ENCODE results near the gene CABLES1. TPM values are rescaled to one million over a fixed set of nuclear protein-coding genes. Genes with fewer than 3 reads are reported as not detected.

The CABLES1 gene
- 0.63 to 1.2 TPM (median 1.00 TPM) in 3 replicates for polyA plus RNA-seq
- polyA plus RNA-seq (2011; ENCODE audit: low read depth) = 3.1 TPM
- 1.1 and 1.3 TPM in 2 replicates for polyA plus RNA-seq (2011; cell fraction: cytosol; rRNA removed)
- 1.4 TPM in 2 replicates for polyA plus RNA-seq (2011; cell fraction: nucleus; rRNA removed)
- 1.3 and 1.5 TPM in 2 replicates for polyA plus RNA-seq (2012; ENCODE audit: low replicate concordance)
- 0.69 to 3.3 TPM (median 0.72 TPM) in 3 replicates for polyA minus RNA-seq
- polyA minus RNA-seq (2011; cell fraction: cytosol; rRNA and poly(A)+ RNA removed) = not detected
- 0.84 and 2.3 TPM in 2 replicates for polyA minus RNA-seq (2011; cell fraction: nucleus; rRNA and poly(A)+ RNA removed)

DNA sequence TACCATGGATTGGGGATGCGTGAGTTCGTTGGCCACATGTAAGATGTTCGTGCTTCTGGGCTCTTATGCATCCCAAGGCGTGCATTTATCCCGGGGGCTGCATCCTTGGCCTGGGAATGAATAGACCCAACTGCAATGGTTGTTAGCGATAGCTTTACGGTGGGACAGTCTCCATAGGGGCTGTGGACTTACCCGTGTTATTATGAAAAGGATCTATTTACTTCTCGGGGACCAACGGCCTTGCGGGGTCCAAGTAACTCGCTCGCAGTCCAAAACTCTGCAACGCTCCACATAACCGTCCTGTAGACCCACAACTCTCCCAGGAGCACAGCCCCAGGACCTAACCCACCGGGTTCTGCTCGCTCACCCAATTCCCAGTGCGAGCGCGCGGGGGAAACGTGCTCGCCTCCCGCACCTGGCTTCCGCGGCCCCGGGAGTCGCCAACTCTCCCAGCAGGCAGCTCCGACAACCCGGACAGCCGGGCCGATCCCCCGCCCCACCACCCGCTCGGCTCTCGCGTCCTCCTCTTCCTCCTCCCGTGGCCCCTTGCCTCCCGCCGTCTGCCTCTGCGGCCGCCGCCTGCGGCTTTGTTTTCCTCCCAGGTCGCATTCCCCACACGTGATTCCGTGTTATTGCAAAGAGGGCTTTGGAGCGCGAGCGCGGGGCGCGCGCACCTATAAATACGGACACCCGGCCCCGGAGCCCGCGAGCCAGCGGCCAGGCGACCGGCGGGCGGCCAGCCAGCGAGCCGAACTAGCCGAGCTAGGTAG, at the start of gene CABLES1:
TSS of gene CABLES1 (plus strand) at position 706 of the 770 bp plus-strand sequence. CDS start 278 bp downstream, outside the sequence.
- H3K9ac ChIP-seq (ENCODE audit: control insufficient read depth, extremely low read depth, insufficient read depth, low read length) = peak within 1 kb of the TSS; percentile 64
- peaks cover 29% of the 10 kb centered on the region for H3K27me3 ChIP-seq (ENCODE audit: control insufficient read depth, extremely low read depth, insufficient read depth, low read length)
- no peak within 1 kb of the TSS for H3K27ac ChIP-seq (ENCODE audit: control insufficient read depth, insufficient read depth, low read length)
- H3K79me2 ChIP-seq (ENCODE audit: control insufficient read depth, insufficient read depth, low read length) = no peaks in the 10 kb centered on the region
- H3K36me3 ChIP-seq (ENCODE audit: control insufficient read depth in 2 of 2, extremely low read depth in 1 of 2, insufficient read depth in 2 of 2, low read length in 2 of 2) = no peaks in the 10 kb centered on the region
- H3K4me1 ChIP-seq (ENCODE audit: control insufficient read depth, extremely low read depth, insufficient read depth, low read length) = peaks cover 26% of the 10 kb centered on the region
- TF ChIP-seq CTCF (optimal IDR thresholded peaks at IDR 0.05 in 1 of 3, IDR thresholded peaks at IDR 0.05 in 1 of 3, conservative IDR thresholded peaks at IDR 0.05 in 1 of 3; ENCODE audit: extremely low read depth in 1 of 3, insufficient read depth in 2 of 3, low read length in 3 of 3) = no peak
- peak; percentile 52 for TF ChIP-seq EZH2 (IDR thresholded peaks at IDR 0.05; ENCODE audit: low read length)
- DNase-seq (ENCODE audit: low read depth, low spot score) = no peak
- H4K20me1 ChIP-seq (ENCODE audit: control insufficient read depth, extremely low read depth, insufficient read depth, low read length) = no peaks in the 10 kb centered on the region
- dilution Hi-C loops (cut with MboI; ENCODE audit: extremely low pct_ligation_motif_present, low sequenced_read_pairs) = no loop called here
- H2AFZ ChIP-seq (ENCODE audit: control insufficient read depth, low read length) = peak within 1 kb of the TSS; percentile 84
- FAIRE-seq = no peak
- H3K9me1 ChIP-seq (ENCODE audit: control insufficient read depth, extremely low read depth, insufficient read depth, low read length) = no peaks in the 10 kb centered on the region
- H3K4me2 ChIP-seq (ENCODE audit: control insufficient read depth, extremely low read depth, insufficient read depth, low read depth, low read length) = peak within 1 kb of the TSS; percentile 75
- peak within 1 kb of the TSS; percentile 45 to 68 (median 61) for H3K4me3 ChIP-seq (ENCODE audit: control insufficient read depth in 2 of 3, extremely low read depth in 1 of 3, insufficient read depth in 2 of 3, low read depth in 1 of 3, low read length in 3 of 3)
- H3K9me3 ChIP-seq (ENCODE audit: control insufficient read depth, low read depth, low read length) = no peaks in the 10 kb centered on the region

DNA sequence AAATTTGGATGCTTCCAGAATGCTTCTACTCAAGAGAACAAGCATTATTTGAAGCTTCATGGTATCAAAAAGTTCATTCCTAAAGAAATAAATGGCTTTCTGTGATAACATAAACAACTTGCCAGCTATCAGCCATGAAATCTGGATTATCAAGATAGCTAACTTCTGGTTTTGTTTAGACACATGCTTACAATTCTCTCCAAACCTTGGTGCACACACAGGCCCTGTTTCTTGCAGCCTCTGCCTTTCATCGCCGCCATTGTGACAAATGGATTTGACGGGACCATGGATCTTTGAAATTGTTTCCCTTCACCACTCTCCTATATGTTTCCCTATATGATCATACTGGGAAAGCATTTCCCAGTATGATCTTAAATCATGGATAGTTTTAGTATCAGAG, 47.9 kb upstream of the CABLES1 start:
- dilution Hi-C loops (cut with MboI; ENCODE audit: extremely low pct_ligation_motif_present, low sequenced_read_pairs) = no loop called here
- no peak overlapping the region for H3K4me3 ChIP-seq (ENCODE audit: control insufficient read depth in 2 of 3, extremely low read depth in 1 of 3, insufficient read depth in 2 of 3, low read depth in 1 of 3, low read length in 3 of 3)
- no peak for FAIRE-seq
- no peaks in the 10 kb centered on the region for H3K36me3 ChIP-seq (ENCODE audit: control insufficient read depth in 2 of 2, extremely low read depth in 1 of 2, insufficient read depth in 2 of 2, low read length in 2 of 2)
- H3K4me2 ChIP-seq (ENCODE audit: control insufficient read depth, extremely low read depth, insufficient read depth, low read depth, low read length) = no peak overlapping the region
- H3K9me3 ChIP-seq (ENCODE audit: control insufficient read depth, low read depth, low read length) = no peaks in the 10 kb centered on the region
- no peak for TF ChIP-seq EZH2 (IDR thresholded peaks at IDR 0.05; ENCODE audit: low read length)
- no peak for TF ChIP-seq CTCF (optimal IDR thresholded peaks at IDR 0.05 in 1 of 3, IDR thresholded peaks at IDR 0.05 in 1 of 3, conservative IDR thresholded peaks at IDR 0.05 in 1 of 3; ENCODE audit: extremely low read depth in 1 of 3, insufficient read depth in 2 of 3, low read length in 3 of 3)
- DNase-seq (ENCODE audit: low read depth, low spot score) = no peak
- H2AFZ ChIP-seq (ENCODE audit: control insufficient read depth, low read length) = no peak overlapping the region
- no peaks in the 10 kb centered on the region for H3K4me1 ChIP-seq (ENCODE audit: control insufficient read depth, extremely low read depth, insufficient read depth, low read length)
- no peaks in the 10 kb centered on the region for H4K20me1 ChIP-seq (ENCODE audit: control insufficient read depth, extremely low read depth, insufficient read depth, low read length)
- no peak overlapping the region for H3K9ac ChIP-seq (ENCODE audit: control insufficient read depth, extremely low read depth, insufficient read depth, low read length)
- H3K27ac ChIP-seq (ENCODE audit: control insufficient read depth, insufficient read depth, low read length) = no peak overlapping the region
- no peaks in the 10 kb centered on the region for H3K27me3 ChIP-seq (ENCODE audit: control insufficient read depth, extremely low read depth, insufficient read depth, low read length)
- H3K79me2 ChIP-seq (ENCODE audit: control insufficient read depth, insufficient read depth, low read length) = no peaks in the 10 kb centered on the region
- H3K9me1 ChIP-seq (ENCODE audit: control insufficient read depth, extremely low read depth, insufficient read depth, low read length) = no peaks in the 10 kb centered on the region

All from keratinocyte (primary cell).